NT2/D1 (cell line): ENCODE measurements around the gene DSC1.

Experiments
- DNase-seq: peaks from one replicate; pipeline ENCODE4 v3.0.0-alpha.2; 2011; ENCODE audit warnings: low read depth, low spot score
- H3K27me3 ChIP-seq: 2 replicates; pipeline ENCODE4 v1.6.0; 2011; ENCODE audit warnings: mild to moderate bottlenecking; ENCODE audit not compliant: insufficient read length, insufficient read depth
- H3K36me3 ChIP-seq: 2 replicates; pipeline ENCODE4 v1.6.1; 2011; ENCODE audit warnings: mild to moderate bottlenecking, low read length, mixed read lengths; ENCODE audit not compliant: insufficient read depth, insufficient read length
- H3K4me1 ChIP-seq: 2 replicates; pipeline ENCODE4 v1.5.1; 2011; ENCODE audit not compliant: insufficient read depth, insufficient read length
- H3K4me3 ChIP-seq: 2 replicates; pipeline ENCODE4 v1.5.1; 2011; ENCODE audit warnings: low read depth; ENCODE audit not compliant: insufficient read length
- H3K9ac ChIP-seq: 2 replicates; pipeline ENCODE4 v1.6.0; 2011; ENCODE audit warnings: low read depth; ENCODE audit not compliant: insufficient read length
- H3K9me3 ChIP-seq: 2 replicates; pipeline ENCODE4 v1.5.1; 2011; ENCODE audit warnings: mild to moderate bottlenecking, low read length; ENCODE audit not compliant: insufficient read depth
- SUZ12 ChIP-seq: IDR thresholded peaks from 2 replicates; pipeline ENCODE4 v1.6.1; 2011; ENCODE audit not compliant: insufficient read length, insufficient read depth; ENCODE audit errors: extremely low read depth
- YY1 ChIP-seq: IDR thresholded peaks from 2 replicates; pipeline ENCODE4 v1.6.1; 2011; ENCODE audit not compliant: insufficient read length, insufficient read depth
- ZNF274 ChIP-seq: IDR thresholded peaks from 2 replicates; pipeline ENCODE4 v1.6.1; 2011; ENCODE audit warnings: mild to moderate bottlenecking, low read depth, low read length

DSC1 gene

GRCh38 chr18:31103423-31103822, 59.2 kb downstream of the DSC1 start:
- Histone ChIP-seq H3K36me3 (no peaks in the 10 kb centered on the region), H3K4me1 (no peaks in the 10 kb centered on the region), H3K9ac (no peak overlapping the region), H3K9me3 (no peaks in the 10 kb centered on the region), H3K4me3 (no peak overlapping the region), H3K27me3 (no peaks in the 10 kb centered on the region)
- no peak for TF ChIP-seq ZNF274
- TF ChIP-seq YY1, result no peak
- TF ChIP-seq SUZ12, result no peak
- DNase-seq, result no peak

GRCh38 chr18:31102941-31103340, 59.7 kb downstream of the DSC1 start:
- Histone ChIP-seq H3K4me1 (no peaks in the 10 kb centered on the region), H3K9me3 (no peaks in the 10 kb centered on the region), H3K27me3 (no peaks in the 10 kb centered on the region), H3K4me3 (no peak overlapping the region), H3K9ac (no peak overlapping the region), H3K36me3 (no peaks in the 10 kb centered on the region)
- DNase-seq, result no peak
- TF ChIP-seq SUZ12, result no peak
- TF ChIP-seq ZNF274, result no peak
- TF ChIP-seq YY1, result no peak

- no peaks in the 10 kb centered on the region for H3K9me3 ChIP-seq
- H3K4me1 ChIP-seq, result no peaks in the 10 kb centered on the region
- DNase-seq, result peak; percentile 11
- TF ChIP-seq SUZ12 (no peak), ZNF274 (no peak), YY1 (no peak)
- peak within 1 kb of the TSS; percentile 63 for H3K4me3 ChIP-seq
- no peaks in the 10 kb centered on the region for H3K36me3 ChIP-seq
- peak within 1 kb of the TSS; percentile 85 for H3K9ac ChIP-seq
- no peaks in the 10 kb centered on the region for H3K27me3 ChIP-seq
Measured at GRCh38 chr18:31102025-31102684, 60.5 kb downstream of the DSC1 start, which contains the start of gene DSC2. Gene DSC2 (minus strand): TSS chr18:31102421. CDS start chr18:31101971, 450 bp downstream.

GRCh38 chr18:31101183-31102024, 61.3 kb downstream of the DSC1 start:
- H3K9ac ChIP-seq, result peak overlapping the region; percentile 85
- DNase-seq, result peak; percentile 28
- no peaks in the 10 kb centered on the region for H3K27me3 ChIP-seq
- H3K4me1 ChIP-seq, result no peaks in the 10 kb centered on the region
- H3K36me3 ChIP-seq, result no peaks in the 10 kb centered on the region
- no peak for TF ChIP-seq SUZ12
- peak overlapping the region; percentile 63 for H3K4me3 ChIP-seq
- no peaks in the 10 kb centered on the region for H3K9me3 ChIP-seq

- Histone ChIP-seq H3K27me3 (no peaks in the 10 kb centered on the region), H3K4me3 (peak overlapping the region; percentile 63), H3K9ac (peak overlapping the region; percentile 85), H3K9me3 (no peaks in the 10 kb centered on the region), H3K4me1 (no peaks in the 10 kb centered on the region), H3K36me3 (no peaks in the 10 kb centered on the region)
- TF ChIP-seq SUZ12, result no peak
- TF ChIP-seq YY1, result no peak
- no peak for TF ChIP-seq ZNF274
- peak; percentile 39 for DNase-seq
Measured at GRCh38 chr18:31100436-31101182, 62.0 kb downstream of the DSC1 start.

GRCh38 chr18:31099450-31100230, 63.0 kb downstream of the DSC1 start:
- Histone ChIP-seq H3K9me3 (no peaks in the 10 kb centered on the region), H3K36me3 (no peaks in the 10 kb centered on the region), H3K4me1 (no peaks in the 10 kb centered on the region), H3K27me3 (no peaks in the 10 kb centered on the region), H3K4me3 (no peak overlapping the region), H3K9ac (no peak overlapping the region)
- TF ChIP-seq ZNF274 (no peak), YY1 (no peak), SUZ12 (no peak)
- DNase-seq, result no peak
